ENCODE results near the gene RPA3.

The RPA3 gene

GRCh38 chr7:7732621-7733281 is 14.3 kb upstream of the RPA3 start:
- no peak for DNase-seq (ENCODE audit: low spot score)

DNA sequence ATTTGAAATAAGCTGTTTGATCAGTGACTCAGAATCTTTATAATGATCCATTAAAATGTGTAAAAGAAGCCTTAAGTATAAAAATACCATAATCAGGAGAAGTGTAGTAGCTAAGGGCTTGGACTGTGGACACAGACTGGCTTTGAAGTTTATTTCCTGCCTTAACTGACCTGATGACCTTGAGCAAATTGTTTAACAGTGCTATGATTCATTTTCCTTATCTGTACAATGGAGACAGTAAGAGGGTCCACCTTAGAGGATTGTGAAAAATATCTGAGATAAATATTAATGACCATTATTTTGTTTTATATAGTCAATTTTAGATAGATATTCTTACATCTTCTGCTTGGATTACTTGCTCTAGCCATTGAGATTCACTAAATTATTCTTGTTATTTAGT is 13.3 kb upstream of the RPA3 start:
- no peak for DNase-seq (ENCODE audit: low spot score)

DNA sequence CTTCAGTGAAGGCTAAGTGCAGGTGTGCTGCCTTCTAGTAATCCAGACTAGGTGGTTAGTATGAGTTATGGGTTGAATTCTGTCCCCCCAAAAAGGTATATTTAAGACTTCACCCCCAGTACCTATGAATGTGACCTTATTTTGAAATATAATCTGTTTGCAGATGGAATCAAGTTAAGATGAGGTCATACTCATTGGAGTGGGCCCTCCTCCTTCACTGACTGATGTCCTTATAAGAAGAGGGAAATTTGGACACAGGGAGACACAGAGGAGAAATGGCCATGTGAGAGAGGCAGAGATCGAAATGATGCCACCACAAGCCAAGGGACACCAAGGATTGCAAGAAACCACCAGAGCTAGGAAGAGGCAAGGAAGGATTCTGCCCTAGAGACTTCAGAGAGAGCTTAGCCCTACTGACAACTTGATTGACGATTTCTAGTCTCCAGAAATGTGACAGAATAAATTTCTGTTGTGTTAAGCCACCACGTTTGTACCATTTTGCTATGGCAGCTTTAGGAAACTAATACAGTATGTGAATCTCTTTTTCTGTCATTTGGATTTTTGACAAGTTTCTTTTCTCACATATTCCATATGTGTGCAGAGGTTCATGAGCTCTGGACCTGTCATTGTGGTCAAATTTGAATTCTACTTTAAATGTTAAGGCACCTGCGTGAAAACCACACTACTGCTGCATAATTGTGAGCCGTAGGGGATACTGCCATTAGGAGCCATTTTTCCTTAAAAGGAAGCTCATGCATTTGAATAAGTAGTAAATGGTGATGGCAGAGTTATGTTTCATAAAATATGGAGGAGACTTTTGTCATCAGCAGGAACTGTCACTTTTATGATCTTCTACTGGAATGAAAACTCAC is 2.6 kb upstream of the RPA3 start:
- no peak for DNase-seq (ENCODE audit: low spot score)

DNA sequence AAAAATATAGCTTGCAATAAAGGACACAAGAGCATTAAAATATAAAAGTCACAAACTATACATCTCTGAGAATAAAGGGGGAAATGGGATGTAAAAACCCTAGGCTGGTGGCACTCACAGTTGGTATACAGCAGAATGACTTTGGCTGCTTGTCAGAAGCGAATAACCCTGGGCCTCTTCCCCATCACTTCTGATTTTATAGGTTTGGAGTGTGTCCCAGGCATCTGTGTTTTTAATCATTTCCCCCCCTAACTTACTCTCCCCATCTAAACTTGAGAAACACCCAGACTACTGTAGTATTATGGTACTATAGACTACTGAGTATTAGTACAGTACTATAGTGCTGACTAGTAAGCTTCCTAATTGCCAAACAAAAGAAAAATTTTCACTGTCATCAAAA is 1.8 kb upstream of the RPA3 start:
- DNase-seq (ENCODE audit: low spot score) = no peak

GRCh38 chr7:7719236-7719635 is 829 bp upstream of the RPA3 start:
- no peak for DNase-seq (ENCODE audit: low spot score)

- DNase-seq (ENCODE audit: low spot score) = no peak
Observed at GRCh38 chr7:7713730-7714129, 4.7 kb downstream of the RPA3 start.

DNA sequence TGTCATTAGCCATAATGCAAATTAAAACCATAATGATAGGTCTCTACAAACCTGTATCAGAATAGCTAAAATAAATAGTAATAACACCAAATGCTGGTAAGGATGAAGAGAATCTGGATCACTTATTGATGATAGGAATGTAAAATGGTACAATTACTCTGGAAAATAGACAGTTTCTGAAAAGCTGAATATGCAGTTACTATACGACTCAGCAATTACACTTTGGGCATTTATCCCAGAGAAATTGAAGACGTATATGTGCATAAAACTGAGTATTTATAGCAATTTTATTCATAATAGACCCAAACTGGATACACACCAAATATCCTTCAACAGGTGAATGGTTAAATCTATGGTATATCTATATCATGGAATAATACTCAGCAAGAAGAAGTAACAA is 7.9 kb downstream of the RPA3 start:
- no peak for DNase-seq (ENCODE audit: low spot score)

DNA sequence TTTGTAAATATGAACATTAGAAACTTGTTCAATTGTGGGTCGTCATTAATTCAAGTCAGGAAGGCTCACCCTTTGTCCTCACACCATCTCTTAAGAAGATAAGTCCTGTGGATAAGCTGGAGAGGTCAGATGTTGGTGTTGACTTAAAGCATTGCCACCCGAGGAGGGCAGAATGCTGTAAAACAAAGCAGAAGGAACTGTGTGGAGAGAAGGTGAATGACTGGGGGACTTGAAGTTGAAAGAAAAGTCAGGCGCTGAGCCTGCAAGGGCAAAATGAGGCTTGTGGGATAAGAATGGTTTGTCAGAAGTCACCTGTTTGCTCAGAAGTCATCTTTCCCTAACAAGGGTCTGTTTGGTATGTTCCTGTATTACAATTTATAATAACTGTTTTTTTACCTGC is 9.1 kb downstream of the RPA3 start:
- no peak for DNase-seq (ENCODE audit: low spot score)

GRCh38 chr7:7707806-7708205 is 10.6 kb downstream of the RPA3 start:
- no peak for DNase-seq (ENCODE audit: low spot score)

DNA sequence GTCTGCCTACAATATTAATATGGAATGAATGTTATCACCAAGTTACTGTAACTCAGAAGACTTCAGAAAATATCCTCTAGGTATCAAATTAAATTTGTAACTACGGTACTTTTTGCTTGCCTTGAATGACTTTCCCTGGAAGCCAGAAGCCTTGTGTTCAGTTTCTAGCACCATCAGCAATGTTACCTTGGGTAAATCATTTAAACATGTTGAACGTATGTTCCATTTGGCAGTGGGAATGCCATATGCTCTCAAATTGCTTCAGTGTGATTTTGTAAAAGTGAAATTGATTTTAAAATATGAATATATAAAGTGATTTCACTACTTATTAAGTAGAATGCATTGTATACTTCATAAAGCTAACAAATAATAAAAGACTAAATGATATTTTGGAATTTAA is 11.2 kb downstream of the RPA3 start:
- no peak for DNase-seq (ENCODE audit: low spot score)

- DNase-seq (ENCODE audit: low spot score) = no peak
Observed at GRCh38 chr7:7706556-7707172, 11.7 kb downstream of the RPA3 start.

DNA sequence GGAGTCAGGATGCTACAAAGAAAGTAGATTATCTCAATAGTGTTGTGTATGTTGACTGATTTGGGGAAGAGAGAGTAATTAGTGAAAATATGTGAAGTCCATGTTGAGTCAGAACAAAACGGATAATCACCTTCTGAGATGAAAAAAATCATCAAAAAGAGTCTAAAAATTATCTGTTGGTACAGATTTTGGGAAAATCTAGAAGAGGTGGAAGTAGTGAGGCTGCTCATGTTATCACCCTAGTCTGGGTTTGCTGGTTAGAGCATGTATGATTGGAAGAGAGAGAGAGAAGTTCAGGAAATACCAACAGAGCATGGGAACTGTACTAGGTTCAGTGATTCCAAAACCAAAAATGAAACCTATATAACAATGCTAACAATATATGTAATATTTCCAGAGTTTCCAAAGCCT is 12.3 kb downstream of the RPA3 start:
- DNase-seq (ENCODE audit: low spot score) = no peak

- no peak for DNase-seq (ENCODE audit: low spot score)
Observed at GRCh38 chr7:7705318-7705717, 13.1 kb downstream of the RPA3 start.

GRCh38 chr7:7704867-7705266 is 13.5 kb downstream of the RPA3 start:
- DNase-seq (ENCODE audit: low spot score) = no peak

DNA sequence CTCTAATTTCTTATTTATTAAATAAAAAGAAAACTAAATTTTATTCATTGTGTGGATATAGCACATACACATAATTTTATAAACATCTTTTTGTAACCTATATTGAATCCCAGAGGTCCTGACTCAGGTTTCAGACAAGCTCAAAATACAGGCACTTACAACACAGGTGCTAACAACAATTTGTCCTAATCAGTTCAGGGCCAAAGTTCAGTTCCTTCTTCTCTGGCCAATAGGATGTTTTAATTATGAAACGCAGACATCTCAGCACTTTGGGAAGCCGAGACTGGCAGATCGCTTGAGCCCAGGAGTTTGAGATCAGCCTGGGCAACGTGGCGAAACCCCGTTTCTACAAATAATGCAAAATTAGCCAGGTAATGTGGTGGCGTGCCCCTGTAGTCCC is 15.0 kb downstream of the RPA3 start:
- no peak for DNase-seq (ENCODE audit: low spot score)

DNA sequence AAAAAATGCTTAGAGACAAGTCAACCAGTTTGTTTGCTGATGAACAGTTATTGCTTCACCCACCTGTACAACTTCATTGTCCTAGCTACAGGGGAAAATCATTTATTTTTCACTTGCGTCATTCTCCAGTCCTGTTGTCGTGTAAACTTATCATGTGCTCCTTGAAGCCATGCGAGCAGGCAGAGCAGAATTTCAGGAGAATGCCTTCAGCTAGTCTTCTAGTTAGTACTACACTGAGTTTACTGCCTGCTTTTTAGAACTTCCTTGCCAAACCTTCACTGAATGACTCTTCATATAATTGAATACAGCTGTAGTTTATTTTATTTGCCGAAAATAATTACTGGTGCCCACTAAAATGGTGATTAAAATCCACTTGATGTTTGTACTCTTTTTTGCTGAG is 15.6 kb downstream of the RPA3 start:
- no peak for DNase-seq (ENCODE audit: low spot score)

GRCh38 chr7:7701527-7701926 is 16.9 kb downstream of the RPA3 start:
- no peak for DNase-seq (ENCODE audit: low spot score)

GRCh38 chr7:7699970-7700369 is 18.4 kb downstream of the RPA3 start:
- DNase-seq (ENCODE audit: low spot score) = no peak

- no peak for DNase-seq (ENCODE audit: low spot score)
Observed at GRCh38 chr7:7699380-7699779, 19.0 kb downstream of the RPA3 start.

DNA sequence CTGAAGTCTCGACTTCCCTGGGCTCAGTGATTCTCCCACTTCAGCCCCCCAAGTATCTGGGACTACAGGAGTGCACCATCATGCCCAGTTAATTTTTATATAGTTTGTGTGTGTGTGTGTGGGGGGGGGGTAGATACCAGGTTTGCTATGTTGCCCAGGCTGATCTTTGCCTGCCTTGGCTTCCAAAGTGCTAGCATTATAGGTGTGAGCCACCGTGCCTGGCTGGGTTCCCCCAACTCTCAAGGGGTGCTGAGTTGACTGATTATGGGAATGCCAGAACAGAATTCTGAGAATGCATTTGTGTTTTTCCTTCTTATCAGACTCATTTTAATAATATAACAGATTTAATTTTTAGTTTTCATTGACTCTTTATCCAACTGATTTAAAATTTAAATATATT is 19.5 kb downstream of the RPA3 start:
- DNase-seq (ENCODE audit: low spot score) = no peak

GRCh38 chr7:7696458-7697119 is 21.8 kb downstream of the RPA3 start:
- DNase-seq (ENCODE audit: low spot score) = no peak

GRCh38 chr7:7695111-7695817 is 23.1 kb downstream of the RPA3 start:
- no peak for DNase-seq (ENCODE audit: low spot score)
